Type B pancreatic cell (in vitro differentiated cells): ENCODE data around the gene SGPL1. TPM values are rescaled to one million over a fixed set of nuclear protein-coding genes. Genes with fewer than 3 reads are reported as not detected.

ENCODE experiments used
- DNase-seq: peaks from one replicate; pipeline ENCODE4 v3.0.0; 2021; ENCODE audit warnings: mixed read lengths; ENCODE audit not compliant: unreplicated experiment; ENCODE audit errors: extremely low spot score
- H3K27ac Mint-ChIP-seq: 2 replicates; pipeline ENCODE4 v1.8.0; 2021; ENCODE audit warnings: mild to moderate bottlenecking, mixed read lengths
- H3K27me3 Mint-ChIP-seq: 2 replicates; pipeline ENCODE4 v1.8.0; 2021; ENCODE audit warnings: mixed read lengths
- H3K36me3 Mint-ChIP-seq: 2 replicates; pipeline ENCODE4 v1.8.0; 2021; ENCODE audit warnings: mixed read lengths
- H3K4me1 Mint-ChIP-seq: one replicate; pipeline ENCODE4 v1.8.0; 2021; ENCODE audit warnings: mixed read lengths; ENCODE audit not compliant: unreplicated experiment
- H3K4me3 Mint-ChIP-seq: 2 replicates; pipeline ENCODE4 v1.8.0; 2021; ENCODE audit warnings: mild to moderate bottlenecking, mixed read lengths
- H3K9me3 Mint-ChIP-seq: 2 replicates; pipeline ENCODE4 v1.8.0; 2021; ENCODE audit warnings: mixed read lengths
- total RNA-seq: library from RNA; stranded (reverse); gene quantifications from 2 replicates; pipeline ENCODE4 v1.2.1, GENCODE V29; 2021; ENCODE audit warnings: low replicate concordance
- TF ChIP-seq, protein P1 (sequence below): fragments of 200-600 bp; sonication (generic); conservative IDR thresholded peaks from 2 replicates; pipeline ENCODE4 v1.5.0; 2021; ENCODE audit warnings: antibody characterized with exemption, mild to moderate bottlenecking

SGPL1 gene
- total RNA-seq, 1 donor from 2014 or later: 70.5 TPM

- no peak overlapping the region for H3K27ac Mint-ChIP-seq
- H3K4me3 Mint-ChIP-seq: no peak overlapping the region
- H3K9me3 Mint-ChIP-seq: no peaks in the 10 kb centered on the region
- no peaks in the 10 kb centered on the region for H3K27me3 Mint-ChIP-seq
- peaks cover 42% of the 10 kb centered on the region for H3K36me3 Mint-ChIP-seq
- TF ChIP-seq, protein P1, sequence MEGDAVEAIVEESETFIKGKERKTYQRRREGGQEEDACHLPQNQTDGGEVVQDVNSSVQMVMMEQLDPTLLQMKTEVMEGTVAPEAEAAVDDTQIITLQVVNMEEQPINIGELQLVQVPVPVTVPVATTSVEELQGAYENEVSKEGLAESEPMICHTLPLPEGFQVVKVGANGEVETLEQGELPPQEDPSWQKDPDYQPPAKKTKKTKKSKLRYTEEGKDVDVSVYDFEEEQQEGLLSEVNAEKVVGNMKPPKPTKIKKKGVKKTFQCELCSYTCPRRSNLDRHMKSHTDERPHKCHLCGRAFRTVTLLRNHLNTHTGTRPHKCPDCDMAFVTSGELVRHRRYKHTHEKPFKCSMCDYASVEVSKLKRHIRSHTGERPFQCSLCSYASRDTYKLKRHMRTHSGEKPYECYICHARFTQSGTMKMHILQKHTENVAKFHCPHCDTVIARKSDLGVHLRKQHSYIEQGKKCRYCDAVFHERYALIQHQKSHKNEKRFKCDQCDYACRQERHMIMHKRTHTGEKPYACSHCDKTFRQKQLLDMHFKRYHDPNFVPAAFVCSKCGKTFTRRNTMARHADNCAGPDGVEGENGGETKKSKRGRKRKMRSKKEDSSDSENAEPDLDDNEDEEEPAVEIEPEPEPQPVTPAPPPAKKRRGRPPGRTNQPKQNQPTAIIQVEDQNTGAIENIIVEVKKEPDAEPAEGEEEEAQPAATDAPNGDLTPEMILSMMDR: no peak
- DNase-seq: no peak
- peaks cover 16% of the 10 kb centered on the region for H3K4me1 Mint-ChIP-seq
Observed at GRCh38 chr10:70838270-70838805, 22.6 kb downstream of the SGPL1 start.

DNA sequence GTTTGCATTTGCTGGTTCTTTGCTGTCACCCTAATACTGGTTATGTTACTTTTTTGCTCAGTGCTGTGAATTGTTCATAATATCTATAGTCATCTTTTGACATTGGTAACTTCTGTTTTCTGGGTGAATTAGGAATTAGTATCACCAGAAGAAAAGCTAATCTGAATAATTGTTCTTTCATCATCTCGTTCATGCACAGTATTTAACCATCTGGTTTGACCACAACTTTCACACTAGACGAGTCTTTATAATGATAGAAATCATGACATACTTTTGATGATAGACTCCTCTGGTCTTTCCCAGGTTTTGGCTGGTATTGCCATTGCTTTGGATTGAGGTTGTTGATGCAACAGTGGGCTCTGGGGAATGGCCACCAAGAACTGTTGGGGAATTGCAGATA, 25.1 kb downstream of the SGPL1 start:
- H3K4me1 Mint-ChIP-seq: peaks cover 8% of the 10 kb centered on the region

GRCh38 chr10:70843333-70843732, 27.6 kb downstream of the SGPL1 start:
- Mint-ChIP-seq H3K27ac (peak overlapping the region; percentile 3), H3K4me1 (peaks cover 6% of the 10 kb centered on the region), H3K4me3 (no peak overlapping the region), H3K27me3 (no peaks in the 10 kb centered on the region), H3K9me3 (no peaks in the 10 kb centered on the region), H3K36me3 (peaks cover 37% of the 10 kb centered on the region)
- TF ChIP-seq, protein P1: no peak
- no peak for DNase-seq

More for the DNA sequence above, 25.1 kb downstream of the SGPL1 start:
- no peak for DNase-seq
- Mint-ChIP-seq H3K36me3 (peaks cover 50% of the 10 kb centered on the region), H3K27ac (no peak overlapping the region), H3K9me3 (no peaks in the 10 kb centered on the region), H3K27me3 (no peaks in the 10 kb centered on the region), H3K4me3 (no peak overlapping the region)
- TF ChIP-seq, protein P1: no peak

DNA sequence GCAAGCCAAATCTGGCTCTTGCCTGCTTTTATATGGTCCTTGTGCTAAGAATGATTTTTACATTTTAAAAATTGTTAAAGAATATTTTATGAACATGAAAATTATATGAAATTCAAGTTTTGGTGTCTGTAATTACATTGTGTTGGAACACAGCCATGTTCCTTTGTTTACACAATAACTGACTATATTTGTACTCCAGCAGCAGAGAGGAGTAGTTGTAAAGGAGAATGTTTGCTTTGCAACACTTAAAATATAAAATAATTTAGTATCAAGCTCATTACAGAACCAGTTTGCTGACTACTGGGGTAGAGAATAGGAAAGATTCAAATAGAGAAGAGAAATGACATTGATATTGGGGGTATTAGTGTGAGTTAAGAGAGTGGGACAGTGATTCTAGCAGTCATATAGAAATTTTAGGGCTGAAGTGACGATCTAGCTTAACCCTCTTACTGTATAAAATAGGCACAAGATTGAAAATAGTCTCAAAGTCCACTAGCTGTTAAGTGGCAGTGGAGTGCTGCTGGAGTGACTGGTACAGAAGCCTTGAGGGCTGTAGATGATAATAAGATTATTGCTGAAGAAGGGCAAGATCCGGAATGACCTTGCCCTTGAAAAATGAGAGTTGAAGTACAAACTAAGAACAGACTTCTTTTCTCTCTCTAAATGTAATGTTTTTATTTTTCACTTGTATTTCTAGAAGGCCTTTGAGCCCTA, 28.2 kb downstream of the SGPL1 start:
- no peak overlapping the region for H3K27ac Mint-ChIP-seq
- H3K4me1 Mint-ChIP-seq: peaks cover 6% of the 10 kb centered on the region
- no peaks in the 10 kb centered on the region for H3K27me3 Mint-ChIP-seq
- peaks cover 39% of the 10 kb centered on the region for H3K36me3 Mint-ChIP-seq
- H3K4me3 Mint-ChIP-seq: no peak overlapping the region
- no peaks in the 10 kb centered on the region for H3K9me3 Mint-ChIP-seq
- TF ChIP-seq, protein P1: no peak
- no peak for DNase-seq

GRCh38 chr10:70845256-70845655, 29.5 kb downstream of the SGPL1 start:
- TF ChIP-seq, protein P1: no peak
- Mint-ChIP-seq H3K27ac (no peak overlapping the region), H3K9me3 (no peaks in the 10 kb centered on the region)

More at GRCh38 chr10:70845256-70845655, 29.5 kb downstream of the SGPL1 start:
- H3K4me3 Mint-ChIP-seq: no peak overlapping the region
- H3K4me1 Mint-ChIP-seq: peaks cover 13% of the 10 kb centered on the region
- no peaks in the 10 kb centered on the region for H3K27me3 Mint-ChIP-seq
- DNase-seq: no peak
- peaks cover 39% of the 10 kb centered on the region for H3K36me3 Mint-ChIP-seq
